ENCODE results near the gene TOX2.

TOX2 gene

GRCh38 chr20:43916073-43916880 is 1.6 kb downstream of the TOX2 start:
- DNase-seq = no peak

- no peak for DNase-seq
Observed at GRCh38 chr20:43916881-43917371, 2.3 kb downstream of the TOX2 start.

- DNase-seq = no peak
Observed at GRCh38 chr20:43917380-43917779, 2.7 kb downstream of the TOX2 start.

GRCh38 chr20:43919686-43920403 is 5.2 kb downstream of the TOX2 start:
- DNase-seq = no peak

GRCh38 chr20:43920797-43921196 is 6.1 kb downstream of the TOX2 start:
- no peak for DNase-seq

GRCh38 chr20:43921227-43921780 is 6.7 kb downstream of the TOX2 start:
- no peak for DNase-seq

GRCh38 chr20:43922614-43923013 is 8.0 kb downstream of the TOX2 start:
- no peak for DNase-seq

- no peak for DNase-seq
Observed at GRCh38 chr20:43923322-43923721, 8.7 kb downstream of the TOX2 start.

- no peak for DNase-seq
Observed at GRCh38 chr20:43923917-43924316, 9.3 kb downstream of the TOX2 start.

GRCh38 chr20:43925215-43925614 is 10.6 kb downstream of the TOX2 start:
- DNase-seq = no peak

GRCh38 chr20:43925801-43926200 is 11.1 kb downstream of the TOX2 start:
- no peak for DNase-seq

GRCh38 chr20:43926287-43927050 is 11.8 kb downstream of the TOX2 start:
- DNase-seq = no peak

- DNase-seq = no peak
Observed at GRCh38 chr20:43931976-43932375, 17.3 kb downstream of the TOX2 start.

- DNase-seq = no peak
Observed at GRCh38 chr20:43934833-43935232, 20.2 kb downstream of the TOX2 start.

- DNase-seq = no peak
Observed at GRCh38 chr20:43936104-43936770, 21.6 kb downstream of the TOX2 start.

- no peak for DNase-seq
Observed at GRCh38 chr20:43936805-43937204, 22.2 kb downstream of the TOX2 start.

- no peak for DNase-seq
Observed at GRCh38 chr20:43937591-43937990, 22.9 kb downstream of the TOX2 start.

GRCh38 chr20:43938017-43938655 is 23.5 kb downstream of the TOX2 start:
- DNase-seq = no peak

GRCh38 chr20:43938932-43939761 is 24.5 kb downstream of the TOX2 start:
- no peak for DNase-seq

- no peak for DNase-seq
Observed at GRCh38 chr20:43939762-43940121, 25.1 kb downstream of the TOX2 start.
